ENCODE results near the gene GSN. TPM values are rescaled to one million over a fixed set of nuclear protein-coding genes. Genes with fewer than 3 reads are reported as not detected.

Gene GSN
- 77.2 and 84.7 TPM in 2 replicates for total RNA-seq
- long read RNA-seq, transcript GSN-203 (19 exons, 2,664 nt), result major isoform, 15 of 192 reads
- long read RNA-seq, partial matches to known transcripts, result 19 of 192 reads
- long read RNA-seq, other reads (novel, unspliced or antisense), result 157 of 192 reads

DNA sequence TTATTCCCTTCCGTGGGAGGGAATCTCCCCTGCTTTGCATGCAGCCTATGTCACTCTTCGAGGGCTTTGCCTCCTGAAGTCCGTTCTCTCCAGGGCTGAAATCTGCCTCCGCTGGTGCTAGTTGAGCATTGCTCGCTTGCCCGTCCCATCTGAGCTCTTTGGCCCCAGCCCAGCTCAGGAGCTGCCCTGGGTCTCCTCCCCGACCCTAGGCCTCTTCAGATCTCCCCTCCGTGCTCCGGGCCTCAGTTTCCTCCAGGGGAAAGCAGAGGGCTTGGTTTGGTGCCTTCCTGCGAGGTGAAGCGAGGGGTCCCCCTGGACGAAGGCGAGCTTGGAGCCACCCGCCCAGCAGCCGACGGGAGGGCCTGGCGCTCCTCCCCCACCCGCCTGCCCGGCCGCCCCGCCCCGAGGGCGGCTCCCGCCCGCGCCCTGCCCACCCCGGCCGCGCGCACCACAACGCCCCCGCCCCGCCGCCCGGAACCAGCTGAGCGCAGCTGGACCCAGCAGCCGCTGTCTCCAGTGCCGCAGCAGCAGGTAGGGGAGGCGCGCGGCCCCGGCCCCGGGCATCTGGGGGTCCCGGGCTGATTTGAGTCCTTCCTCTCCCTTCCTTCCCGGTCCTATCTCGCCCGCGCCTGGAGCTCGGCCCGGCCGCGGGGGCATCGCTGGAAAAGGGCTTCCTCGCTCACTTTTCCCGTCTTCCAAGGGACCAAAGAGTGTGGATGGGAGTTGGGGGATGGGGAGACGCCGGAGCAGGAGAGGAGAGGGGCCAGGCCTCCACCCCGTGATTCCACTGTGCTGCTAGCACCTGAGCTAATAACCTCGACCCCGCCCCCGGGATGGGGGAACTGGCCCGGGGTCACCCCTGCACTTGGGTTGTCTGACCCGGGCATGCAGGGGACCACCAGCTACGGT is at the start of gene GSN:
GSN (plus strand) TSS at position 474 of the 909 bp plus-strand sequence. CDS start 33,810 bp downstream, outside the sequence.
- no peaks in the 10 kb centered on the region for H3K36me3 Mint-ChIP-seq (ENCODE audit: low read depth)
- H3K4me1 Mint-ChIP-seq, result peaks cover 54% of the 10 kb centered on the region
- peak; percentile 43 for DNase-seq (ENCODE audit: low read depth, low spot score)
- TF ChIP-seq, protein P1, sequence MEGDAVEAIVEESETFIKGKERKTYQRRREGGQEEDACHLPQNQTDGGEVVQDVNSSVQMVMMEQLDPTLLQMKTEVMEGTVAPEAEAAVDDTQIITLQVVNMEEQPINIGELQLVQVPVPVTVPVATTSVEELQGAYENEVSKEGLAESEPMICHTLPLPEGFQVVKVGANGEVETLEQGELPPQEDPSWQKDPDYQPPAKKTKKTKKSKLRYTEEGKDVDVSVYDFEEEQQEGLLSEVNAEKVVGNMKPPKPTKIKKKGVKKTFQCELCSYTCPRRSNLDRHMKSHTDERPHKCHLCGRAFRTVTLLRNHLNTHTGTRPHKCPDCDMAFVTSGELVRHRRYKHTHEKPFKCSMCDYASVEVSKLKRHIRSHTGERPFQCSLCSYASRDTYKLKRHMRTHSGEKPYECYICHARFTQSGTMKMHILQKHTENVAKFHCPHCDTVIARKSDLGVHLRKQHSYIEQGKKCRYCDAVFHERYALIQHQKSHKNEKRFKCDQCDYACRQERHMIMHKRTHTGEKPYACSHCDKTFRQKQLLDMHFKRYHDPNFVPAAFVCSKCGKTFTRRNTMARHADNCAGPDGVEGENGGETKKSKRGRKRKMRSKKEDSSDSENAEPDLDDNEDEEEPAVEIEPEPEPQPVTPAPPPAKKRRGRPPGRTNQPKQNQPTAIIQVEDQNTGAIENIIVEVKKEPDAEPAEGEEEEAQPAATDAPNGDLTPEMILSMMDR (conservative IDR thresholded peaks at IDR 0.05), result no peak
- no peaks in the 10 kb centered on the region for H3K9me3 Mint-ChIP-seq
- H3K27me3 Mint-ChIP-seq (ENCODE audit: low read depth), result peaks cover 39% of the 10 kb centered on the region
- H3K4me3 Mint-ChIP-seq, result peak within 1 kb of the TSS; percentile 93
- peak within 1 kb of the TSS; percentile 89 for H3K27ac Mint-ChIP-seq (ENCODE audit: unreplicated experiment)

DNA sequence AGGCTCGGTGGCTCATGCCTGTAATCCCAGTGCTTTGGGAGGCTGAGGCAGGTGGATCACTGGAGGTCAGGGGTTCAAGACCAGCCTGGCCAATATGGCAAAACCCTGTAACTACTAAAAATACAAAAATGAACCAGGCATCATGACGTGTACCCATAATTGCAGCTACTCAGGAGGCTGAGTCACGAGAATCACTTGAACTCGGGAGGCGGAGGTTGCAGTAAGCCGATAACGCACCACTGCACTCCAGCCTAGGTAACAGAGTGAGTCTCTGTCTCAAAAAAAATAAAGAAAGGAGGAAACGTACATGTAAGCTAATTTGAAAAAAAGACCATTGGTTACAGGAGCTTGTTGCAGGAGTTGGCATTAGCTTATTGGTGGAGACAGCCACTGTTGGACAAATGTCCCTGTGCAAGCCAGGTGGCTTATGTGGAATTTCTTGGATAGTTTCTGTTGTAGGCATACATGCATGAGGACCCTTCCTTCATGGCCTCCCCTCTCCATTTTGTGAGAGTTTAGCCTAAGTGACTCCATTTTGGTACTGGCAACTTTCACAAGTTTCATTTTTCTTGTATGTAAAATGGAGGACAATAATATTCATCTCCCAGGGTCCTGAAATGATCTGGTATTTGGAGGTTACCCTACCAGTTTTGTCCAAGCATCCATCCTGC is 49.5 kb upstream of the GSN start:
- no peak for DNase-seq (ENCODE audit: low read depth, low spot score)
- TF ChIP-seq, protein P1 (conservative IDR thresholded peaks at IDR 0.05), result no peak
- H3K27me3 Mint-ChIP-seq (ENCODE audit: low read depth), result no peaks in the 10 kb centered on the region
- H3K4me3 Mint-ChIP-seq, result no peak overlapping the region
- no peaks in the 10 kb centered on the region for H3K9me3 Mint-ChIP-seq
- no peaks in the 10 kb centered on the region for H3K36me3 Mint-ChIP-seq (ENCODE audit: low read depth)
- H3K27ac Mint-ChIP-seq (ENCODE audit: unreplicated experiment), result no peak overlapping the region
- peaks cover 23% of the 10 kb centered on the region for H3K4me1 Mint-ChIP-seq

DNA sequence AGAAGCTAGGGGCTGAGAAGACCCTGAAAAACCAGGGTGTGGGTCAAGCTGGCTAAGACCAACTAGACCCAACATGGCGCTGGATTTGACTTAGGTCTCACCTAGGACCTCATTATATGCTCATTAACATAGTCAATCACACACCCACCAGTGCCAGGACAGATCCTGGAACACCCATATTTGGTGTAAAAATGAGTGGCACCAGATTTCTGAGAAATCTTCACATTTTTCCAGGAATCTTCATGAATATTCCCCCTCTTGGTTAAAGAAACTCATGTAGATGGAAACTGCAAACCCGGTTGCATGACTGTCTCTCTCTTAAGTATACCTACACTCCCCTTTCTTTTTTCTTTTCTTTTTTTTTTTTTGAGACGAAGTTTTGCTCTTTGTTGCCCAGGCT is 48.4 kb upstream of the GSN start:
- Mint-ChIP-seq H3K4me3 (no peak overlapping the region), H3K36me3 (ENCODE audit: low read depth) (no peaks in the 10 kb centered on the region), H3K27ac (ENCODE audit: unreplicated experiment) (no peak overlapping the region), H3K27me3 (ENCODE audit: low read depth) (no peaks in the 10 kb centered on the region), H3K4me1 (peaks cover 23% of the 10 kb centered on the region), H3K9me3 (no peaks in the 10 kb centered on the region)
- TF ChIP-seq, protein P1 (conservative IDR thresholded peaks at IDR 0.05), result no peak
- DNase-seq (ENCODE audit: low read depth, low spot score), result no peak

DNA sequence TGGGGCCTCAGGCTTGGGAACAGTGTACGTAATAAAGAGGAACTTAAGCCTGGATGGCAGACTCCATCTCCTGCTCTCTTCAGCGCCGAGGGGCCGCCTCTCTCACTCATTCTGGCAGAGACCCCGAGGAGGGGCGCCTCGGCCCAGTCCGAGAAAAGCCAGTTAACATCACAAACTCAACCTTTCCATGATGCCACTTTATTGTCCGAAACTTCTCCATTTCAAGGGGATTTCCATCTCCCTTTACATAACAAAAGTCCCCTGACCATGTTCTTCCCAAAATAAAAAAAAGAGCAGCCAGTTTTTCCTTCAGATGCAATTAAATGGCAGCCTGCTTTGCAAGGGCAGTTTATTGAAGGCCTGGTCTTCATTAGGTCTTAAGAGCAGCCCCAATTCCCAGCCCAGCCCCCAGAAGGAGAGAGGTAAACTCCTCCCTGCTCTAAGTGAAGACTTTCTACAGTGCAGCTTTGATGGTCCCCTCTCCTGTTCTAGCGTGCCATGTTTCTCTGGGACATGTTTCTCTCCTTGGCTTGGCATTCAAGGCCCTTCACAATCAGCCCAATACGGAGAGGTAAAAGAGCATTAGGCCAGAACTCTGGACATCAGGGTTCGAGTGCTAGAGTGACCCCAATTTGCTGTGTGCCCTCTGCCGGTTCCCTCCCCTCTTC is 46.8 kb upstream of the GSN start:
- TF ChIP-seq, protein P1 (conservative IDR thresholded peaks at IDR 0.05), result no peak
- Mint-ChIP-seq H3K27ac (ENCODE audit: unreplicated experiment) (no peak overlapping the region), H3K4me1 (peaks cover 23% of the 10 kb centered on the region), H3K36me3 (ENCODE audit: low read depth) (no peaks in the 10 kb centered on the region), H3K9me3 (no peaks in the 10 kb centered on the region), H3K27me3 (ENCODE audit: low read depth) (no peaks in the 10 kb centered on the region), H3K4me3 (no peak overlapping the region)
- DNase-seq (ENCODE audit: low read depth, low spot score), result no peak

DNA sequence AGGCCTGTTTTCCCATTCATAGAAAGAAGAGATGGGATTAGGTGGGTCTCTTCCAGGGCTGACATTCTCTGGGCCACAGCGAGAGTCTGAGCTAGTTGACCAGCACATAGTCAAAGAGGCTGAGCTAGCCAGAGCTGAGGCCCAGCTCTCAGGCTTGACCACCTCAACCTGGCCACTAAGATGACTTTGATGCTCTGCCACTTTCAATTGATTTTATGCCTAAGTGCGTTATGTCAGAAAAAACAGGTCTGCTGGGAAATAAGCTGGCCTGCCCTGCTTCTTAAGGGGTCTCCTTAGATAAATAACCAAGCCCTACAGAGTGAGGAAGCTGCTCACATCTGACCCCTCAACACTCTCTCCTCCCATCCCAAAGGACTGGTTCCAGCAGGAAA is 46.3 kb upstream of the GSN start:
- no peak overlapping the region for H3K4me3 Mint-ChIP-seq
- H3K36me3 Mint-ChIP-seq (ENCODE audit: low read depth), result no peaks in the 10 kb centered on the region
- TF ChIP-seq, protein P1 (conservative IDR thresholded peaks at IDR 0.05), result no peak
- no peaks in the 10 kb centered on the region for H3K9me3 Mint-ChIP-seq
- peaks cover 23% of the 10 kb centered on the region for H3K4me1 Mint-ChIP-seq
- no peak for DNase-seq (ENCODE audit: low read depth, low spot score)
- no peaks in the 10 kb centered on the region for H3K27me3 Mint-ChIP-seq (ENCODE audit: low read depth)
- H3K27ac Mint-ChIP-seq (ENCODE audit: unreplicated experiment), result no peak overlapping the region

Data from neural crest cell (in vitro differentiated cells).